K562 (cell line): ENCODE measurements around the gene TMEM39B. TPM values are rescaled to one million over a fixed set of nuclear protein-coding genes. Genes with fewer than 3 reads are reported as not detected.

ENCODE experiments used
- ATAC-seq: fragments of 200-7000 bp; cut with Tn5 transposase; 3 replicates; pipeline ENCODE4 v1.9.1; 2020; ENCODE audit warnings: moderate library complexity
- BruUV-seq: library from RNA; stranded (reverse); fragments of 400-500 nt; replicated peaks from 2 replicates; lab custom pipeline; 2021; lab: Mats Ljungman, UMichigan
- CTCF ChIA-PET: fragments of 300-600 bp; formaldehyde crosslinking; extraction: SDS; loops from one replicate; lab custom pipeline; 2021; ENCODE audit warnings: low intra/inter-chr PET ratio; lab: Yijun Ruan, JAX
- POLR2A ChIA-PET: fragments of 300-600, 350-650 bp; sonication (Branson Sonifier 250); formaldehyde crosslinking; extraction: SDS; loops from one replicate; lab custom pipeline; 2021; ENCODE audit warnings: antibody characterized with exemption, inconsistent platforms; lab: Yijun Ruan, JAX
- DNase-seq, 4 experiments: peaks; one replicate each; pipeline versions ENCODE4 v3.0.0 to v3.0.0-alpha.2; 2011 to 2018; ENCODE audit warnings: low spot score in 3 of 4, mixed read lengths in 3 of 4; ENCODE audit errors: extremely low read depth in 1 of 4
- FAIRE-seq: peaks from 2 replicates; lab custom pipeline; 2011; peaks lifted over from hg19 to GRCh38; lab: Jason Lieb, UNC
- H2AFZ ChIP-seq: 2 replicates; pipeline ENCODE4 v1.6.0; 2011; ENCODE audit warnings: low read depth, low read length, control low read depth, inconsistent platforms
- H3K27ac ChIP-seq: fragments of 200-600 bp; 3 replicates; pipeline ENCODE4 v1.8.0; 2011; ENCODE audit warnings: low read depth, mild to moderate bottlenecking, control low read depth, inconsistent platforms, low read length, moderate library complexity, mixed read lengths; ENCODE audit errors: extremely low read depth
- H3K27me3 ChIP-seq, 2 experiments: fragments of 300-600 bp in 1 of 2; 2 replicates in 1 of 2; 3 replicates in 1 of 2; pipeline versions ENCODE4 v1.6.0 to v1.8.0; 2011; ENCODE audit warnings: inconsistent platforms in 2 of 2, low read length in 2 of 2, mild to moderate bottlenecking in 1 of 2, mixed read lengths in 1 of 2, moderate library complexity in 1 of 2; ENCODE audit not compliant: control insufficient read depth in 2 of 2, insufficient read depth in 2 of 2
- H3K36me3 ChIP-seq: fragments of 300-600 bp; 3 replicates; pipeline ENCODE4 v1.8.0; 2011; ENCODE audit warnings: mild to moderate bottlenecking, low read length, inconsistent platforms; ENCODE audit not compliant: control insufficient read depth, insufficient read depth
- H3K4me1 ChIP-seq, 2 experiments: fragments of 200-600 bp in 1 of 2; replicated peaks in 1 of 2; 2 replicates in 1 of 2; 3 replicates in 1 of 2; pipeline versions ENCODE4 v1.5.1 to v1.8.0; 2011; ENCODE audit warnings: inconsistent platforms in 2 of 2, low read length in 2 of 2, mild to moderate bottlenecking in 1 of 2, mixed read lengths in 1 of 2, moderate library complexity in 1 of 2; ENCODE audit not compliant: control insufficient read depth in 2 of 2, insufficient read depth in 2 of 2
- H3K4me2 ChIP-seq: 2 replicates; pipeline ENCODE4 v1.6.1; 2011; ENCODE audit warnings: low read length, control low read depth, inconsistent platforms, mixed read lengths; ENCODE audit not compliant: insufficient read depth
- H3K4me3 ChIP-seq: fragments of 200-600 bp; sonication (generic), shearing (Covaris generic); 2 replicates; pipeline ENCODE4 v1.5.1; 2016; ENCODE audit warnings: control low read depth, inconsistent platforms
- H3K79me2 ChIP-seq: fragments of 200-600 bp; 3 replicates; pipeline ENCODE4 v1.8.0; 2011; ENCODE audit warnings: low read length, inconsistent platforms; ENCODE audit not compliant: control insufficient read depth, insufficient read depth
- H3K9ac ChIP-seq, 2 experiments: 2 replicates each; pipeline versions ENCODE4 v1.6.0 to v1.6.1; 2011; ENCODE audit warnings: low read depth in 2 of 2, low read length in 2 of 2, control low read depth in 1 of 2, inconsistent platforms in 1 of 2, mild to moderate bottlenecking in 1 of 2, mixed read lengths in 1 of 2; ENCODE audit not compliant: insufficient read depth in 1 of 2
- H3K9me1 ChIP-seq: one replicate; pipeline ENCODE4 v1.6.0; 2011; ENCODE audit warnings: inconsistent platforms, mild to moderate bottlenecking, low read length, moderate library complexity; ENCODE audit not compliant: control insufficient read depth, insufficient read depth
- H3K9me3 ChIP-seq: replicated peaks from 2 replicates; pipeline ENCODE4 v1.5.1; 2011; ENCODE audit warnings: low read depth, low read length, inconsistent platforms; ENCODE audit not compliant: control insufficient read depth, insufficient read depth
- H4K20me1 ChIP-seq: replicated peaks from 2 replicates; pipeline ENCODE4 v1.6.1; 2011; ENCODE audit warnings: low read length, inconsistent platforms, mixed read lengths; ENCODE audit not compliant: control insufficient read depth, insufficient read depth
- BRD9 ChIP-seq: fragments of 450-650 bp; IDR thresholded peaks from 2 replicates; pipeline ENCODE4 v1.6.1; 2018; ENCODE audit warnings: low read depth; ENCODE audit not compliant: partially characterized antibody
- CCNT2 ChIP-seq: IDR thresholded peaks from 2 replicates; pipeline ENCODE4 v1.6.1; 2011; ENCODE audit warnings: borderline replicate concordance, low read depth, mild to moderate bottlenecking, moderate library complexity, mixed read lengths, low read length; ENCODE audit not compliant: insufficient read length; ENCODE audit errors: extremely low read depth
- COPS2 ChIP-seq: fragments of 450-650 bp; conservative IDR thresholded peaks from 2 replicates; pipeline ENCODE4 v1.6.1; 2016; ENCODE audit warnings: mild to moderate bottlenecking, moderate library complexity
- CREBBP ChIP-seq: IDR thresholded peaks from one replicate; pipeline ENCODE4 v1.6.1; 2012; ENCODE audit warnings: low read depth, mild to moderate bottlenecking, control low read depth, inconsistent platforms, low read length
- ETS2 ChIP-seq: IDR thresholded peaks from 2 replicates; pipeline ENCODE4 v1.6.1; 2016; ENCODE audit warnings: borderline replicate concordance, missing genetic modification characterization, mild to moderate bottlenecking, moderate library complexity, missing compliant biosample characterization; ENCODE audit not compliant: poor library complexity, severe bottlenecking
- FOXP1 ChIP-seq: sonication (generic); formaldehyde crosslinking; IDR thresholded peaks from 2 replicates; pipeline ENCODE4 v1.8.0; 2022; ENCODE audit warnings: mild to moderate bottlenecking, missing genetic modification reagents
- GTF2B ChIP-seq: IDR thresholded peaks from 2 replicates; pipeline ENCODE4 v1.6.1; 2011; ENCODE audit not compliant: insufficient read length; ENCODE audit errors: extremely low read depth
- IFI16 ChIP-seq: fragments of 250-450 bp; sonication (Bioruptor Pico); IDR thresholded peaks from 2 replicates; pipeline ENCODE4 v2.1.2; 2022; ENCODE audit warnings: mild to moderate bottlenecking, inconsistent platforms
- MXI1 ChIP-seq: IDR thresholded peaks from 2 replicates; pipeline ENCODE4 v1.6.1; 2011; ENCODE audit warnings: low read depth, mild to moderate bottlenecking, improper control_type of control experiment, low read length
- ZBTB49 ChIP-seq: sonication (generic); formaldehyde crosslinking; IDR thresholded peaks from 2 replicates; pipeline ENCODE4 v1.8.0; 2022; ENCODE audit warnings: missing genetic modification reagents, mild to moderate bottlenecking, borderline replicate concordance
- ZNF133 ChIP-seq: fragments of 250-450 bp; sonication (Bioruptor Pico); IDR thresholded peaks from 2 replicates; pipeline ENCODE4 v1.4.0; 2020; ENCODE audit warnings: mild to moderate bottlenecking
- ZNF583 ChIP-seq: fragments of 250-450 bp; sonication (Bioruptor Pico); IDR thresholded peaks from 2 replicates; pipeline ENCODE4 v1.4.0; 2020
- WGBS: fragments of 100-300 bp; shearing (Covaris generic); methylation state at CpG from one replicate; pipeline ENCODE4 v1.1.6; 2016; ENCODE audit warnings: low coverage, mixed read lengths; ENCODE audit not compliant: insufficient coverage; ENCODE audit errors: missing lambda C conversion rate; 5-methylcytosine and 5-hydroxymethylcytosine counted together
- in situ Hi-C: fragments of 300-500 bp; cut with MboI; formaldehyde crosslinking; loops from 4 replicates; pipeline ENCODE4 v1.15.0; 2018; ENCODE audit warnings: inconsistent platforms, mixed read lengths
- intact Hi-C: fragments of 100-400 bp; cut with micrococcal nuclease; formaldehyde crosslinking; loops from 2 replicates; pipeline ENCODE4 v1.14.2; 2022
- polyA plus RNA-seq, 8 experiments: library from polyadenylated mRNA; depleted of rRNA in 4 of 8; stranded (reverse) in 5 of 8; unstranded in 3 of 8; fragments of >200 nt; fragmentation: Nextera tagmentation in 2 of 8; fragmentation: Illumina TruSeq in 1 of 8; extraction: Ambion mirVana in 2 of 8; extraction: Trizol in 1 of 8; gene quantifications; 2 replicates each; pipeline versions ENCODE4 v1.2.1 to v1.2.3, GENCODE V29; 2011 to 2014; ENCODE audit warnings: inconsistent platforms in 1 of 8, missing spikeins in 1 of 8
- total RNA-seq, 7 experiments: library from RNA; depleted of rRNA in 6 of 7; stranded (reverse); fragments of >200 nt in 6 of 7; fragmentation: Illumina TruSeq in 2 of 7; extraction: Trizol in 2 of 7; gene quantifications; 2 replicates each; pipeline versions ENCODE4 v1.2.1 to v1.2.3, GENCODE V29; 2011 to 2021; ENCODE audit warnings: low replicate concordance in 1 of 7
- TF ChIP-seq, protein P1 (sequence below): sonication (generic); formaldehyde crosslinking; IDR thresholded peaks from 2 replicates; pipeline ENCODE4 v1.8.1; 2023; ENCODE audit warnings: mild to moderate bottlenecking, missing genetic modification reagents
- TF ChIP-seq, protein P2 (sequence below): fragments of 250-450 bp; sonication (Bioruptor Pico); IDR thresholded peaks from 2 replicates; pipeline ENCODE4 v1.4.0; 2020; ENCODE audit warnings: mild to moderate bottlenecking, moderate library complexity

TMEM39B gene
- total and polyA plus RNA-seq, 9 of the 15 experiments (the other 6 are each of a cell fraction or from before 2014, with no cell fraction given), result 0.92 to 28.5 (median 9.7) TPM

DNA sequence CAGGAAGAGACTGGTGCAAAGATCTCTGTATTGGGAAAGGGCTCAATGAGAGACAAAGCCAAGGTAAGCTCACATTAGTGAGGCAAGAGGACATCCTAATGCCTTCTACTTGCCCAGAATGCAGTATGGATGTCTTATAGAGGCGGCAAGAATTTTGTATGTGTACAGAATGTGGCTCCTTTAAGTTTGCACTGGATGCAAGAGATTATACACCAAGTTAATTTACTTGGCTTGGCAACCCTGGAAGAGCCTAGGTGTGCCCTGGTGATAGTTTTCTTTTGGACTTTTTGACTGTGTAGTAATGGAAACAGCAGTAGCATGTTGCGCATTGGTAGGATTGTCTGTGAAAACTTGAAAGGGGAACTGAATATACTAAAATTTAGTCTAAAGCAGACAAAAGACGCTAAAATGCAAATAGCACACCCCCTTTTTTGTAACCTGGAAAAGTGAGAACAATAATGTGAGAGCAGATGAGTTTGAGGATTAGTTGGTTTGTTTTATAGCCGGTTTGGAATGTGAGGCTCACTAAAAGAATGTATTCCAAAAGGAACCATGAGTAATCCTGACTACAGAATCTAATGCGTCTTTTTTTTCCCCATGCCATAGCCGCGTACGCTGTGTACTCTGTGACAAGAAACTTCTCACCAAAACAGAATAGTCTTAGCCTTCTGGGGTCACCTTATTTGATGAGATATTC lies 41.0 kb upstream of the TMEM39B start:
- H3K27me3 ChIP-seq, result no peaks in the 10 kb centered on the region
- H3K27ac ChIP-seq, result no peak overlapping the region
- H2AFZ ChIP-seq, result no peak overlapping the region
- ATAC-seq, result no peak
- in situ Hi-C loops, result no loop called here
- no peak overlapping the region for H3K9ac ChIP-seq
- WGBS, result 98% methylated on average over 8 of the region's 8 CpGs
- BruUV-seq, result no TSS peak
- peaks cover 27% of the 10 kb centered on the region for H4K20me1 ChIP-seq
- no peaks in the 10 kb centered on the region for H3K9me3 ChIP-seq
- H3K4me3 ChIP-seq, result no peak overlapping the region
- TF ChIP-seq MXI1 (no peak), BRD9 (no peak), ZBTB49 (CRISPR knock-in tag) (no peak), IFI16 (CRISPR knock-in tag) (no peak), CREBBP (no peak), ETS2 (tag) (no peak), FOXP1 (CRISPR knock-in tag) (no peak), COPS2 (no peak), CCNT2 (no peak), ZNF583 (CRISPR knock-in tag) (no peak), GTF2B (no peak), ZNF133 (no peak)
- TF ChIP-seq, protein P1, sequence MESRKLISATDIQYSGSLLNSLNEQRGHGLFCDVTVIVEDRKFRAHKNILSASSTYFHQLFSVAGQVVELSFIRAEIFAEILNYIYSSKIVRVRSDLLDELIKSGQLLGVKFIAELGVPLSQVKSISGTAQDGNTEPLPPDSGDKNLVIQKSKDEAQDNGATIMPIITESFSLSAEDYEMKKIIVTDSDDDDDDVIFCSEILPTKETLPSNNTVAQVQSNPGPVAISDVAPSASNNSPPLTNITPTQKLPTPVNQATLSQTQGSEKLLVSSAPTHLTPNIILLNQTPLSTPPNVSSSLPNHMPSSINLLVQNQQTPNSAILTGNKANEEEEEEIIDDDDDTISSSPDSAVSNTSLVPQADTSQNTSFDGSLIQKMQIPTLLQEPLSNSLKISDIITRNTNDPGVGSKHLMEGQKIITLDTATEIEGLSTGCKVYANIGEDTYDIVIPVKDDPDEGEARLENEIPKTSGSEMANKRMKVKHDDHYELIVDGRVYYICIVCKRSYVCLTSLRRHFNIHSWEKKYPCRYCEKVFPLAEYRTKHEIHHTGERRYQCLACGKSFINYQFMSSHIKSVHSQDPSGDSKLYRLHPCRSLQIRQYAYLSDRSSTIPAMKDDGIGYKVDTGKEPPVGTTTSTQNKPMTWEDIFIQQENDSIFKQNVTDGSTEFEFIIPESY (CRISPR knock-in tag), result no peak
- TF ChIP-seq, protein P2, sequence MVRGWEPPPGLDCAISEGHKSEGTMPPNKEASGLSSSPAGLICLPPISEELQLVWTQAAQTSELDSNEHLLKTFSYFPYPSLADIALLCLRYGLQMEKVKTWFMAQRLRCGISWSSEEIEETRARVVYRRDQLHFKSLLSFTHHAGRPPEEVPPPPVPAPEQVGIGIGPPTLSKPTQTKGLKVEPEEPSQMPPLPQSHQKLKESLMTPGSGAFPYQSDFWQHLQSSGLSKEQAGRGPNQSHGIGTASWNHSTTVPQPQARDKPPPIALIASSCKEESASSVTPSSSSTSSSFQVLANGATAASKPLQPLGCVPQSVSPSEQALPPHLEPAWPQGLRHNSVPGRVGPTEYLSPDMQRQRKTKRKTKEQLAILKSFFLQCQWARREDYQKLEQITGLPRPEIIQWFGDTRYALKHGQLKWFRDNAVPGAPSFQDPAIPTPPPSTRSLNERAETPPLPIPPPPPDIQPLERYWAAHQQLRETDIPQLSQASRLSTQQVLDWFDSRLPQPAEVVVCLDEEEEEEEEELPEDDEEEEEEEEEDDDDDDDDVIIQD (CRISPR knock-in tag), result no peak
- TF ChIP-seq, all 486 proteins: peak for 0
- POLR2A ChIA-PET, result interaction anchor here (0.7 to 1.2 kb wide), 6 partner anchors 9 to 22 kb away, joined by 3 to 6 read pairs (median 3); no protein-coding TSS in a partner anchor
- CTCF ChIA-PET, result no interaction called here
- Histone ChIP-seq H3K9me1 (no peaks in the 10 kb centered on the region), H3K36me3 (peaks cover 88% of the 10 kb centered on the region), H3K4me2 (no peak overlapping the region), H3K79me2 (peaks cover 94% of the 10 kb centered on the region), H3K4me1 (no peaks in the 10 kb centered on the region)
- DNase-seq, result no peak
- intact Hi-C loops, result no loop called here
- no peak for FAIRE-seq
